COLO668 (cell line): ENCODE measurements around the gene ARHGAP5.

ENCODE experiments used
- DNase-seq: peaks from one replicate; lab custom pipeline; 2025; ENCODE audit not compliant: unreplicated experiment; lab: John Stamatoyannopoulos, UW

The ARHGAP5 gene

GRCh38 chr14:32205984-32206383 is 128.9 kb downstream of the ARHGAP5 start:
- DNase-seq: peak; percentile 27

GRCh38 chr14:32206552-32206951 is 129.4 kb downstream of the ARHGAP5 start:
- DNase-seq: no peak

DNA sequence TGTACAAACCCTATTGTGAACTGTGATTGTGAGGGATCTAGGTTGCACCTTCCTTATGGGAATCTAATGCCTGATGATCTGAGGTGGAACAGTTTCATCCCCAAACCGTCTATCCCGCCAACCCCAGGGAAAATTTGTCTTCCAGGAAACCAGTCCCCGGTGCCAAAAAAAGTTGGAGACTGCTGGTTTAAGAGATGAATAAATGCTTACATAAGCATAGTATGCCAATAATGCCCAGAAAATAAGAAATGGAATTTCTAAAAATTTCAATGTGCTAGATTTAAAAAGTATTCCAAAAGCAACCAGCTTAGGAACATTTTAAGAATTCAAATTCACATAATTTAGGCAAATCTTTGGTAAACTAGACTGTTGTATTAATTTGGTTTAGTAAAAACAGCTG is 131.4 kb downstream of the ARHGAP5 start:
- DNase-seq: no peak
